Common myeloid progenitor, CD34-positive (primary cell): Measurements from ENCODE around the gene SLC4A1.

Source experiments
- CTCF ChIA-PET: fragments of 350-600 bp; sonication (Branson Sonifier 250); formaldehyde crosslinking; loops from one replicate; lab custom pipeline; 2021; ENCODE audit warnings: antibody characterized with exemption; lab: Charles Lee
- POLR2A ChIA-PET: fragments of 350-600 bp; sonication (Branson Sonifier 250); formaldehyde crosslinking; loops from one replicate; lab custom pipeline; 2021; ENCODE audit warnings: antibody characterized with exemption; lab: Charles Lee
- DNase-seq, 3 donors: peaks; one replicate each; pipeline versions ENCODE4 v3.0.0 to v3.0.0-alpha.2; 2013
- H3K27ac ChIP-seq, 2 experiments: 1 replicate in 1 of 2; 2 replicates in 1 of 2; pipeline ENCODE4 v1.7.0; 2013; ENCODE audit warnings: inconsistent platforms in 2 of 2, low read length in 2 of 2, mild to moderate bottlenecking in 2 of 2, low read depth in 1 of 2, moderate library complexity in 1 of 2; ENCODE audit not compliant: severe bottlenecking in 2 of 2, insufficient read depth in 1 of 2, poor library complexity in 1 of 2
- H3K27me3 ChIP-seq, 5 experiments: replicated peaks in 2 of 5; 1 replicate in 3 of 5; 2 replicates in 2 of 5; pipeline versions ENCODE4 v1.6.1 to v1.7.0; 2013; ENCODE audit warnings: low read length in 4 of 5, mild to moderate bottlenecking in 2 of 5, moderate library complexity in 2 of 5, inconsistent platforms in 1 of 5; ENCODE audit not compliant: insufficient read depth in 5 of 5, control insufficient read depth in 4 of 5
- H3K36me3 ChIP-seq, 4 experiments: 1 replicate in 2 of 4; 2 replicates in 2 of 4; pipeline versions ENCODE4 v1.6.1 to v1.7.0; 2013; ENCODE audit warnings: low read length in 3 of 4, control low read depth in 1 of 4, mild to moderate bottlenecking in 1 of 4; ENCODE audit not compliant: control insufficient read depth in 4 of 4, insufficient read depth in 4 of 4
- H3K4me1 ChIP-seq, 4 experiments: 1 replicate in 3 of 4; 2 replicates in 1 of 4; pipeline versions ENCODE4 v1.6.1 to v1.7.1; 2013; ENCODE audit warnings: low read length in 3 of 4, mild to moderate bottlenecking in 3 of 4, control low read depth in 1 of 4, inconsistent platforms in 1 of 4, moderate library complexity in 1 of 4; ENCODE audit not compliant: control insufficient read depth in 4 of 4, insufficient read depth in 4 of 4; ENCODE audit errors: control extremely low read depth in 1 of 4
- H3K4me3 ChIP-seq, 7 experiments: 1 replicate in 4 of 7; 2 replicates in 3 of 7; pipeline versions ENCODE4 v1.5.1 to v1.7.0; 2013; ENCODE audit warnings: mild to moderate bottlenecking in 7 of 7, low read length in 6 of 7, moderate library complexity in 6 of 7, inconsistent platforms in 2 of 7, low read depth in 2 of 7, control low read depth in 1 of 7; ENCODE audit not compliant: insufficient read depth in 4 of 7, control insufficient read depth in 1 of 7; ENCODE audit errors: extremely low read depth in 1 of 7
- H3K9me3 ChIP-seq, 5 experiments: 1 replicate in 4 of 5; 2 replicates in 1 of 5; pipeline versions ENCODE4 v1.6.1 to v1.7.1; 2013; ENCODE audit warnings: low read length in 4 of 5, mild to moderate bottlenecking in 2 of 5, inconsistent platforms in 1 of 5, low read depth in 1 of 5, moderate library complexity in 1 of 5; ENCODE audit not compliant: control insufficient read depth in 4 of 5, insufficient read depth in 2 of 5; ENCODE audit errors: control extremely low read depth in 1 of 5
- WGBS: methylation state at CpG from one replicate; pipeline ENCODE4 v1.1.5; 2013; ENCODE audit not compliant: insufficient coverage; 5-methylcytosine and 5-hydroxymethylcytosine counted together

Gene SLC4A1

DNA sequence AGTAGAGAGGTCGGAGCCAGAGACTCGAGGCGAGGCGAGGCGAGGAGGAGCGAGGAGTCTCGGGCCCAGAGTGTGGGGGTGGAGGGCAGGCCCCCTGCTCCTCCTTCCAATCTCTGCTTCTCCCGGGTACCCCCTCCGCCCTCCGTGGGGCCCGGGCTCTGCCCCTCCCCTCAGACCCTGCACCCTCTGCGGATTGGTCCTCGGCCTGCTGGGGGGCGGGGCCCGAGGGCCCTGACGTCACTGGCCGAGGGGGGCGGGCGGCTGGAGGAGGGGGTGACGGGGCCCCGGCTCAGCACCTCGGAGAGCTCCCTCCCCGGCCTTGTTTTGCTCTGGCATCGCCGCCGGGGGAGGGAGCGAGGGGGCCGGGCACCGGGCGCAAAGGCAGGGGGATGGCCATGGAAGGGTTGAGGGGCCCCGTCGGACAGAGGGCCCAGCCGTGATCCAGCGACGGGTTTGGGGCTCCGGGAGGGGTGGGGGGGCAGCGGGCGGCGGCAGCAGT, 40.4 kb upstream of the SLC4A1 start, which contains the start of gene RUNDC3A:
RUNDC3A (plus strand) TSS at position 282 of the 499 bp plus-strand sequence. CDS start 232 bp downstream, outside the sequence.
- Histone ChIP-seq H3K36me3 (no peaks in the 10 kb centered on the region), H3K27me3 (peaks cover 6 to 23% (median 10%) of the 10 kb centered on the region in 5 experiments), H3K9me3 (no peaks in the 10 kb centered on the region), H3K4me3 (peak within 1 kb of the TSS in 5 of 7 experiments; percentile 36 to 71 (median 54)), H3K27ac (no peak within 1 kb of the TSS), H3K4me1 (peaks cover 0 to 15% (median 13%) of the 10 kb centered on the region in 4 experiments)
- peak; percentile 85 to 92 (median 91) for DNase-seq
- under 1% methylated on average over 31 of the region's 39 CpGs for WGBS
- ChIA-PET CTCF (no interaction called here), POLR2A (no interaction called here)

DNA sequence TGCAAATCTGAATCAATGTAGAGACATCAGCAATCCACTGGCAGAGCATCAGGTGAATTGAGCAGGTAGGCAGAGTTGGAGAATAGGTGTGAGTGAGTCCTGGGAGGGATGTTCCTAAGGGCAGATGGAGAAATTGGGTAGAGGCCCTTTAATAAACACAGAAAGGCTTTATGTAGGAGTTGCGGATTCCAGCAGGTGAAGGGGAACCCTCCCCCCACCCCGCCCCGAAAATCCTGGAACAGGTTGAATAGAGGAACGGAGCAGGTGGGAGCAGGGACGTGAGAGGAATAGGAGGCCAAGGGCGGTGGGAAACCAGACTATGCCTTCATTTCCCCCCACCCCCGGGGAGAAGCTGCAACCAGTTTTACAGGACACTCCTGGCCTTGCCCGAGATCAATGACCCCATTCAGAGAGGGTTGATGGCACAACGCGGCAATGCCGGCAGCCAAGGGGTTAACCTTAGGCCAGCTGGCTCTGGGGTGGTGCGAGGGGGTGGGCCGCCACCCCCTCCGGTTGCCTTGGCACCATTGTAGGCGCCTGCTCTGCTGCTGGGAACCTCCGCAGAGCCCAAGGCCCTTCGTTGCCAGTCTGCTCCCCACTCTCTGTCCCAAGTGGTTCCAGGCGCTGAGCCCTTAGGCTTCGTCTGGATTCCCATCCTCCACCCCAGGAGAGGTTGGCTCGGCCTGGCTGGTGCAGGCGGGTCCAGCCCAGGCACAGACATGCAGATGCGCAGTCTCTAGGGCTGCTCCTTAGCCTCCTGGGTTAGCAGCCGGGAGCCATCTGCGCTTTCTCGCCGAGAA, 39.7 kb upstream of the SLC4A1 start:
- no peaks in the 10 kb centered on the region for H3K36me3 ChIP-seq
- DNase-seq: peak in 2 of 3 donors; percentile 19 to 31
- H3K4me3 ChIP-seq: peak overlapping the region in 3 of 7 experiments; percentile 14 to 62 (median 34)
- peaks cover 0 to 15% (median 13%) of the 10 kb centered on the region in 4 experiments for H3K4me1 ChIP-seq
- 3% methylated on average over 15 of the region's 26 CpGs for WGBS
- CTCF ChIA-PET: no interaction called here
- H3K9me3 ChIP-seq: no peaks in the 10 kb centered on the region
- POLR2A ChIA-PET: no interaction called here
- peaks cover 6 to 17% (median 9%) of the 10 kb centered on the region in 5 experiments for H3K27me3 ChIP-seq
- H3K27ac ChIP-seq: no peak overlapping the region

DNA sequence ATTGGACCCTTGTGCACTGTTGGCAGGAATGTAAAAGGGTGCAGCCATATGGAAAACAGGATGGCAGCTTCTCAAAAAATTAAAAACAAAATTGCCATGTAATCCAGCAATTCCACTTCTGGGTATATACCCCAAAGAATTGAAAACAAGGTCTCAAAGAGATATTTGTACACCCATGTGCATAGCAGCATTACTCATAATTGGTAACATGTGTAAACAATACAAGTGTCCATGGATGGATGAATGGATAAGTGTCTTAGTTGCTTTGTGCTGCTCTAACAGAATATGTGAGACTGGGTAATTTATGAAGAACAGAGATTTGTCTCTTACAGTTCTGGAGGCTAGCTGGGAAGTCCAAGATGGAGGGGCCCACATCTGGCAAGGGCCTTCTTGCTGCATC, 36.7 kb upstream of the SLC4A1 start:
- no peak for DNase-seq
- Histone ChIP-seq H3K4me3 (no peak overlapping the region), H3K27ac (no peak overlapping the region), H3K36me3 (no peaks in the 10 kb centered on the region), H3K27me3 (peaks cover 6 to 17% (median 9%) of the 10 kb centered on the region in 5 experiments), H3K9me3 (no peaks in the 10 kb centered on the region), H3K4me1 (peaks cover 0 to 15% (median 11%) of the 10 kb centered on the region in 4 experiments)
- ChIA-PET POLR2A (no interaction called here), CTCF (interaction anchor here (1.3 kb wide), 1 partner anchor 84 kb away, joined by 3 read pairs; no protein-coding TSS in a partner anchor)

DNA sequence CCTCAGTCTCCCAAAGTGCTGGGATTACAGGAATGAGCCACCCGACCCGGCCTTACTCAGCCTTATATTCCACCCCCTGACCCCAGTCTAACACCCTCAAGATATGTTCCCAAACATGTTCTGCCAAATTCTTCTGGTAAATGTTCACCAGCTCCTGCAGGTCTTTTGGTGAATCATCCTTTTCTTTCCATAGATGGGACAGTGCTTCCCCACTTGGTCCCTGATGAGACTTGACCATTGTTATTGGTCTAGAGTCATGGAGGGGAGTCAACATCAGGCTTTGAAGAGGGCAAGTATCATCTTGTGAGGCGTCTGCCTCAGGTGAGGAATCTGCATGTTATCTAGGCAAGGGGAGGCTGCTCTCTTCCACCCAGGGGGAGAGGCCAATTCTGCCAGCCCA, 30.0 kb upstream of the SLC4A1 start:
- POLR2A ChIA-PET: interaction anchor here (1.2 kb wide), 1 partner anchor 10 kb away, joined by 3 read pairs; no protein-coding TSS in a partner anchor
- CTCF ChIA-PET: no interaction called here

DNA sequence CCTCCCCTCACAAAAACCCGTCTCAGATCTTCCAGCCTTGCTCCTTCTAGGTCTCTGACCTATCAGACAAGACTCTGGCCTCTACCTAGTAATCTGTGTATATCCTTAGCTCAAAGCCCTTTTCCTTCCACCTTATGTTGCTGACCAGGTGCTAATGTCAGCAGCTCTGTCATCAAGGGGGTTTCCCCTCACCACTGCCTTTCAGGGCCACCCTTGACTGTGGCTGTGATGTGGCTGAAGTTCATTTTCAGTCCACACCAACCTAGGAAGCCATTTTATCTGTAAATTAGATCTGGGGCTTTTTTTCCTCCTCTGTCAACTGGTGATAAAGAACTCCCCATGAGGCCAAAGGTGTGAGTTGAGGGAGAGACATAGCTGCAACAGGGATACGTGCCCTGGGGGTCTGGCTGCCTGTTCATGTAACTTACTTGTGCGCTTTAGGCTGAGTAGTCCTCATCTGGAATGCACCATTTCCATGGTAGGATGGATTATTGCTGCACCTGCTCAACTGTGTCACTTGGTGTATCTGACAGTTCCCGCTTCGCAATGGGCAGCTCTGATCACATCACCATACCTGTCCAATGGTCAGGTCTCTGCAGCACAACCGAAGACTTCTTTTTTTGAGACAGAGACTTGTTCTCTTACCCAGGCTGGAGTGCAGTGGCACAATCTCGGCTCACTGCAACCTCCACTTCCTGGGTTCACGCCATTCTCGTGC, 25.7 kb upstream of the SLC4A1 start:
- peak in 1 of 3 donors; percentile 15 for DNase-seq
- no peaks in the 10 kb centered on the region for H3K9me3 ChIP-seq
- H3K36me3 ChIP-seq: no peaks in the 10 kb centered on the region
- ChIA-PET CTCF (no interaction called here), POLR2A (interaction anchor here (0.6 kb wide), 1 partner anchor 18 kb away, joined by 3 read pairs; no protein-coding TSS in a partner anchor)
- H3K27ac ChIP-seq: no peak overlapping the region
- no peak overlapping the region for H3K4me3 ChIP-seq
- 95% methylated on average over 9 of the region's 9 CpGs for WGBS
- H3K4me1 ChIP-seq: no peaks in the 10 kb centered on the region
- peaks cover 0 to 1% (median 0%) of the 10 kb centered on the region in 5 experiments for H3K27me3 ChIP-seq

More for the DNA sequence above, 30.0 kb upstream of the SLC4A1 start:
- Histone ChIP-seq H3K4me3 (no peak overlapping the region), H3K9me3 (no peaks in the 10 kb centered on the region), H3K36me3 (no peaks in the 10 kb centered on the region), H3K4me1 (no peaks in the 10 kb centered on the region), H3K27me3 (peaks cover 0 to 1% (median 0%) of the 10 kb centered on the region in 5 experiments), H3K27ac (no peak overlapping the region)
- WGBS: 100% methylated on average over 2 of the region's 3 CpGs
- DNase-seq: no peak

DNA sequence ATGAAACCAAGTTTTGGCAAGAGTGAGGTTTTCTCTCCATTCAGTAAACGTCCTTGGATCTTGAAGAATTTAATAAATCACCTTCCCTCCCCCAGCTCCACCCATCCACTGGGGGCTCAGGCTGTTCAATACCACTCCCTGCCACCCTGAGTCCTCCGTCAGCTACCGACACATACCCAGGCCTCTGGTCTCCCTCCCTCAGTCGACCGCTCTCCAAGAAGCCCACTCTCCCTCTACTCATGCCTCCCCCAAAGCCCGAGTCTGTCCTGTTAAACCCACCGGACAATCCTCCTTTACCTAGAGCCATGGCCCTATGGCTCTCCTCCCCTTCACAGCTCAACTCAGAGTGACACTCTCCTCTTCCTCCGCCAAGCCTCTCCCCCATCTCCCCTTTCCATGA, 19.7 kb upstream of the SLC4A1 start:
- no peaks in the 10 kb centered on the region for H3K4me1 ChIP-seq
- ChIA-PET CTCF (interaction anchor here (0.9 to 1.4 kb wide), 2 partner anchors 15 to 46 kb away, joined by 3 to 4 read pairs; no protein-coding TSS in a partner anchor), POLR2A (interaction anchor here (0.8 kb wide), 1 partner anchor 10 kb away, joined by 3 read pairs; no protein-coding TSS in a partner anchor)
- H3K36me3 ChIP-seq: no peaks in the 10 kb centered on the region
- H3K9me3 ChIP-seq: no peaks in the 10 kb centered on the region
- H3K27me3 ChIP-seq: no peaks in the 10 kb centered on the region
- H3K27ac ChIP-seq: peak overlapping the region in 1 of 2 experiments; percentile 54
- DNase-seq: no peak
- H3K4me3 ChIP-seq: no peak overlapping the region
- 90% methylated on average over 8 of the region's 8 CpGs for WGBS
